Type B pancreatic cell (in vitro differentiated cells): ENCODE results near the gene ATP2B2. TPM values are rescaled to one million over a fixed set of nuclear protein-coding genes. Genes with fewer than 3 reads are reported as not detected.

ENCODE experiments used
- DNase-seq: peaks from one replicate; pipeline ENCODE4 v3.0.0; 2021; ENCODE audit warnings: mixed read lengths; ENCODE audit not compliant: unreplicated experiment; ENCODE audit errors: extremely low spot score
- H3K27ac Mint-ChIP-seq: 2 replicates; pipeline ENCODE4 v1.8.0; 2021; ENCODE audit warnings: mild to moderate bottlenecking, mixed read lengths
- H3K27me3 Mint-ChIP-seq: 2 replicates; pipeline ENCODE4 v1.8.0; 2021; ENCODE audit warnings: mixed read lengths
- H3K36me3 Mint-ChIP-seq: 2 replicates; pipeline ENCODE4 v1.8.0; 2021; ENCODE audit warnings: mixed read lengths
- H3K4me1 Mint-ChIP-seq: one replicate; pipeline ENCODE4 v1.8.0; 2021; ENCODE audit warnings: mixed read lengths; ENCODE audit not compliant: unreplicated experiment
- H3K4me3 Mint-ChIP-seq: 2 replicates; pipeline ENCODE4 v1.8.0; 2021; ENCODE audit warnings: mild to moderate bottlenecking, mixed read lengths
- H3K9me3 Mint-ChIP-seq: 2 replicates; pipeline ENCODE4 v1.8.0; 2021; ENCODE audit warnings: mixed read lengths
- total RNA-seq: library from RNA; stranded (reverse); gene quantifications from 2 replicates; pipeline ENCODE4 v1.2.1, GENCODE V29; 2021; ENCODE audit warnings: low replicate concordance
- TF ChIP-seq, protein P1 (sequence below): fragments of 200-600 bp; sonication (generic); conservative IDR thresholded peaks from 2 replicates; pipeline ENCODE4 v1.5.0; 2021; ENCODE audit warnings: antibody characterized with exemption, mild to moderate bottlenecking

The ATP2B2 gene
- total RNA-seq, 1 donor from 2014 or later, result 0.31 TPM

DNA sequence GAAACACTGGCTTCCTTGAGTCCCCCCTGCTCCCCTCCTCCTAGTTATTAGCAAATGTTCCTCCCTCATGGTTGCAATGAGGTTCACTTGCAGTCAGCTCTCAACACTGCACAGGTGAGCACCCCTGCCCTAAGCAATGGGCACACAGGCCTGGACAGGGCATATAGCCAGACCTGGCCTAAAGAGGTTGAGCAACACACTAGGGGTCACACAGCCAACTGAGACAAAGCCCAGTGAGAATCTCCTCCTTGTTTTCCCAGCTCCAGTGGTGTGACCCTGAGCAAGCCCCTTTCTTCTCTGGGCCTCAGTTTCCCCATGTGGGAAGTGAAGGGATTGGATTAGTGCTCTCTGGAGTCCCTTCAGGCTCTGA is 49.9 kb downstream of the ATP2B2 start:
- DNase-seq, result no peak
- Mint-ChIP-seq H3K27ac (no peak overlapping the region), H3K36me3 (no peaks in the 10 kb centered on the region), H3K4me1 (no peaks in the 10 kb centered on the region), H3K27me3 (peaks cover 56% of the 10 kb centered on the region), H3K9me3 (no peaks in the 10 kb centered on the region), H3K4me3 (no peak overlapping the region)
- TF ChIP-seq, protein P1, sequence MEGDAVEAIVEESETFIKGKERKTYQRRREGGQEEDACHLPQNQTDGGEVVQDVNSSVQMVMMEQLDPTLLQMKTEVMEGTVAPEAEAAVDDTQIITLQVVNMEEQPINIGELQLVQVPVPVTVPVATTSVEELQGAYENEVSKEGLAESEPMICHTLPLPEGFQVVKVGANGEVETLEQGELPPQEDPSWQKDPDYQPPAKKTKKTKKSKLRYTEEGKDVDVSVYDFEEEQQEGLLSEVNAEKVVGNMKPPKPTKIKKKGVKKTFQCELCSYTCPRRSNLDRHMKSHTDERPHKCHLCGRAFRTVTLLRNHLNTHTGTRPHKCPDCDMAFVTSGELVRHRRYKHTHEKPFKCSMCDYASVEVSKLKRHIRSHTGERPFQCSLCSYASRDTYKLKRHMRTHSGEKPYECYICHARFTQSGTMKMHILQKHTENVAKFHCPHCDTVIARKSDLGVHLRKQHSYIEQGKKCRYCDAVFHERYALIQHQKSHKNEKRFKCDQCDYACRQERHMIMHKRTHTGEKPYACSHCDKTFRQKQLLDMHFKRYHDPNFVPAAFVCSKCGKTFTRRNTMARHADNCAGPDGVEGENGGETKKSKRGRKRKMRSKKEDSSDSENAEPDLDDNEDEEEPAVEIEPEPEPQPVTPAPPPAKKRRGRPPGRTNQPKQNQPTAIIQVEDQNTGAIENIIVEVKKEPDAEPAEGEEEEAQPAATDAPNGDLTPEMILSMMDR, result no peak

DNA sequence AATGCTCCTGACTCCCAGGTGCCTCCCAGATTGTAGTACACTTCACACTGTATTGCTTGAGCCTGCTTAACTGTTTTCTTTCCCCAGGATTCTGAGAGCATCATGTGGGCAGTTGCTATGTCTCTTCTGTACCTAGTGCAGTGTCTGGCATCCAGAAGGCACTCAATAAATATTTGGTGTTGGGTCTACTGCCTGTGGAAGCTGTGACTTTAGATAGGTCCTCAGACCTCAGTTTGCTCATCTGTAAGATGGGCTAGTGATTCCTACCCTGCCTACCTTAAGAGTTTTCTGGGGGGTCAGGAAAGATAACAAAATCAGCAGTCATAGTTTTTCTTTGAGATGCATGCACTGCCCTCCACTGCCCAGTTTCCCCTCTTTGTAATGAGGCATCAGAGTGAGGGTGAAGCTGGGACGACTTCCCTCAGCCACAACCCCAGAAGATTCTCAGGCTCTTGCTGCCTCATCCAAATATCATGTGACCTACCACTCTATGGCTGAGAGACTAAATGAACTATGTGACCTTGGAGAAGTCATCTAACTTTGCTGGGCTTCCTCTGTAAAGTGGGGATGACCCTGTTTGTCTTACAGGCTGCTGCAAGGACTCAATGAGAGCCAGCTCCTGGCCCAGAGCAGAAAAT is 50.4 kb downstream of the ATP2B2 start:
- Mint-ChIP-seq H3K27ac (no peak overlapping the region), H3K4me1 (no peaks in the 10 kb centered on the region), H3K4me3 (no peak overlapping the region), H3K9me3 (no peaks in the 10 kb centered on the region), H3K36me3 (no peaks in the 10 kb centered on the region), H3K27me3 (peaks cover 54% of the 10 kb centered on the region)
- DNase-seq, result no peak
- TF ChIP-seq, protein P1, result no peak

DNA sequence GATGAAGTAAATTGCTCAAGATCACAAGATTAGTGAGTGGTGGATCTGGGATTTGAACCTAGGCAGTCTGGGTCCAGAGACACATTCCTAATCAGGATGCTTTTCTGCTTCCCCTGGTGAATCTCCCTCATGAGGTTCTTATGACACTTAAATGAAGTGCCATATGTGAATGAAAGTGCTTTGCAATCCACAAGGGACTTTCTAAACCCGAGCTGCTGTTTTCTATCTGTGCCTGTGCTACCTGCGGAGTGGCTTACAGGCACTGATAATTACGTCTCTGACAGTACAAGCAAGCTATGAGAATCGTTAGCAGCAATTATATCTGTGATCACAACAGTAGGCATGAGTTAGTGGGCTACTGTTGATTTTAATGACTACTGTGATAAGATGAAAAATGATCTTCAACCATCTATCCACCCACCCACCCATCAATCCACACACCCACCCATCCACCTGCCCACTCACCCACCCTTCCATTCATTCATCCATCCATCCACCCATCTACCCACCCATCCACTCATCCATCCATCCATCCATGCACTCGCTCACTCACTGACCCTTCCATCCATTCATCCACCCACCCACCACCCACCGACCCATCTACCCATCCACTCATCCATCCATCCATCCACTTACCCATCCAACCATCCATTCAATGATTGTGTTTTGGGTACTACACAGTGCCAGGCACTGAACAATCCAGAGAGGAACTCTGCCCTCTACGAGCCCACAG is 51.8 kb downstream of the ATP2B2 start:
- H3K9me3 Mint-ChIP-seq, result no peaks in the 10 kb centered on the region
- H3K4me1 Mint-ChIP-seq, result no peaks in the 10 kb centered on the region
- H3K36me3 Mint-ChIP-seq, result no peaks in the 10 kb centered on the region
- DNase-seq, result no peak
- no peak overlapping the region for H3K4me3 Mint-ChIP-seq
- peaks cover 53% of the 10 kb centered on the region for H3K27me3 Mint-ChIP-seq
- TF ChIP-seq, protein P1, result no peak
- no peak overlapping the region for H3K27ac Mint-ChIP-seq

DNA sequence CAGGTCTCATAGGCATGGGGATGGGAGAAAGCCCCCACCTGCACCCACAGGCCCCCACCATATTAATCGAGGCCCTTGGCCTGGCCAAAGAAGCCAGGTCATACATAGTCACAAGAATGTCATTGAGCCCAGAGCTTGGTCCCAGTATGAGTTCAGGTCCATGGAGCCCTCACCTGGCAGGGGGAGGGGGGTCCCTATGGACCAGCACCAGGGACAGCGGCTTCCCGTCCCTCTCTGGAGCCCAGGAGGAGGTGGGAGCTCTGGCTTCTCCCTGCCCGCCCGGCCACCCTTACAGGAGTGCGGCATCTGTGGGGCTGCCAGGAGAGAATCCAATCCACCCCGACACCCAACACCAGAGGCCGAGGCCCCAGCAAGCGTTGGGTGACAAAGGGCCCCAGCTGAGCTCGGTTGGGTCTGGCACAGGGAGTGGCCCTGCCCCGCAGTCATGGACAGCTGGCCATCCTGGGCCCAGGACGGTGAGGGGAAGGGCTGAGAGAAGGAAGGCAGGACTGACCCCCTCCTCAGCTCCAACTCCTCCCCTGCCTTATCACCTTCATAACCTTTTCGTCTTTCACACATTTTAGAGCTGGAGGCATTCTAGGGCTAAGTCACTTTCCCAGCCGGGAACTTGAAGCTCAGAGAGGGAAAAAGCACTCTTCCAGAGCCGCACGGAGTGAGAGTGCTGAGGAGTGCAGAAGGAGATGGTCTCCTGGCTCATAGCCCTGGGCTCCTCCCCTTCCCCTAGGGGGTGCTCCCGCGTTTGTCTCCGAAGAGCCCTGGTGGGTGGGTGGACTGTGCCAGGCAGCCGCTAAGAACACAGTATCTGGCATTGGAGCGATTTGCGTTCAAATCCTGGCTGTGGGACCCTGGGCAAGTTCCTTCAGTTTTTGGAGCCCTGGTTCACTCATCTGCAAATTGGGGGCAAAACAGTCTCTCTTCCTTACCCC is 54.6 kb downstream of the ATP2B2 start:
- TF ChIP-seq, protein P1, result no peak
- H3K9me3 Mint-ChIP-seq, result no peaks in the 10 kb centered on the region
- H3K4me3 Mint-ChIP-seq, result no peak overlapping the region
- no peak overlapping the region for H3K27ac Mint-ChIP-seq
- no peaks in the 10 kb centered on the region for H3K4me1 Mint-ChIP-seq
- no peak for DNase-seq
- H3K36me3 Mint-ChIP-seq, result no peaks in the 10 kb centered on the region
- H3K27me3 Mint-ChIP-seq, result peaks cover 55% of the 10 kb centered on the region

DNA sequence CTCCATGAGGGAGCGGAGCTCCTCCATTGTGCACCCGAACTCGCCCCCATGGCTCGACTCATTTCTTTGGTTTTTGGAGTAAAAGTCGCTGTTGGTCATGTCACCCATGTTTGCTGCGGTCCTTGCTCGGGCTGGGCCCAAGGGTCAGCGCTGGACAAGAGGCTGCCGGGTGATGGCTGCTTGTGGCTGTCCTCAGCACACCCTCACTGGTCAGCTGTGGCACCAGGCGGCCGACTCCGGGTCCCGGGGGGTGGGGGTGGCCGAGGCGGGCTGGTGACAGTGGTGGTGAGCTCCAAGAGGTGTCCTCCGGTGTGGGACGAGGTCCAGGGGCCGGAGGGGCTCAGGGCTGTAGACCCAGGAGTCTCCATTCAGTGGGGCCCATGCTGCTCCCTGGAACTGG is 56.0 kb downstream of the ATP2B2 start:
- H3K27me3 Mint-ChIP-seq, result peaks cover 56% of the 10 kb centered on the region
- no peaks in the 10 kb centered on the region for H3K4me1 Mint-ChIP-seq
- no peaks in the 10 kb centered on the region for H3K9me3 Mint-ChIP-seq
- no peaks in the 10 kb centered on the region for H3K36me3 Mint-ChIP-seq
- TF ChIP-seq, protein P1, result no peak
- no peak overlapping the region for H3K4me3 Mint-ChIP-seq
- H3K27ac Mint-ChIP-seq, result no peak overlapping the region
- DNase-seq, result no peak
